Ramos (cell line): ENCODE results near the gene GRIA3.

ENCODE experiments used
- in situ Hi-C: fragments of 300-500 bp; cut with MboI; formaldehyde crosslinking; loops from one replicate; pipeline ENCODE4 v1.14.3; 2022; ENCODE audit warnings: low sequenced_read_pairs; ENCODE audit not compliant: unreplicated experiment

The GRIA3 gene

GRCh38 chrX:123190096-123190495, 6.0 kb downstream of the GRIA3 start:
- in situ Hi-C loops, result no loop called here

- in situ Hi-C loops, result no loop called here
These were observed 9.0 kb downstream of the GRIA3 start for GRCh38 chrX:123193101-123193500.

GRCh38 chrX:123199338-123199737, 15.3 kb downstream of the GRIA3 start:
- in situ Hi-C loops, result no loop called here

GRCh38 chrX:123201720-123202119, 17.6 kb downstream of the GRIA3 start:
- in situ Hi-C loops, result no loop called here

- in situ Hi-C loops, result no loop called here
These were observed 18.4 kb downstream of the GRIA3 start for GRCh38 chrX:123202523-123202922.

GRCh38 chrX:123203772-123204171, 19.7 kb downstream of the GRIA3 start:
- in situ Hi-C loops, result no loop called here

- in situ Hi-C loops, result no loop called here
These were observed 22.1 kb downstream of the GRIA3 start for GRCh38 chrX:123206176-123206575.

GRCh38 chrX:123210252-123210651, 26.2 kb downstream of the GRIA3 start:
- in situ Hi-C loops, result no loop called here

- in situ Hi-C loops, result no loop called here
These were observed 31.5 kb downstream of the GRIA3 start for GRCh38 chrX:123215397-123216089.

- in situ Hi-C loops, result no loop called here
These were observed 33.0 kb downstream of the GRIA3 start for GRCh38 chrX:123217077-123217476.

- in situ Hi-C loops, result no loop called here
These were observed 33.6 kb downstream of the GRIA3 start for GRCh38 chrX:123217728-123218127.

GRCh38 chrX:123219916-123220315, 35.8 kb downstream of the GRIA3 start:
- in situ Hi-C loops, result no loop called here

GRCh38 chrX:123222920-123223319, 38.8 kb downstream of the GRIA3 start:
- in situ Hi-C loops, result no loop called here

- in situ Hi-C loops, result no loop called here
These were observed 39.3 kb downstream of the GRIA3 start for GRCh38 chrX:123223409-123223808.

- in situ Hi-C loops, result no loop called here
These were observed 39.8 kb downstream of the GRIA3 start for GRCh38 chrX:123223859-123224258.

GRCh38 chrX:123230798-123231197, 46.7 kb downstream of the GRIA3 start:
- in situ Hi-C loops, result no loop called here

- in situ Hi-C loops, result no loop called here
These were observed 52.8 kb downstream of the GRIA3 start for GRCh38 chrX:123236859-123237258.

- in situ Hi-C loops, result no loop called here
These were observed 53.2 kb downstream of the GRIA3 start for GRCh38 chrX:123237271-123237670.

- in situ Hi-C loops, result no loop called here
These were observed 70.4 kb downstream of the GRIA3 start for GRCh38 chrX:123254457-123254856.

GRCh38 chrX:123256378-123256777, 72.3 kb downstream of the GRIA3 start:
- in situ Hi-C loops, result no loop called here

GRCh38 chrX:123260920-123261418, 76.9 kb downstream of the GRIA3 start:
- in situ Hi-C loops, result no loop called here

- in situ Hi-C loops, result no loop called here
These were observed 79.2 kb downstream of the GRIA3 start for GRCh38 chrX:123263270-123263669.
